Colonic mucosa (tissue), 4 donors: ENCODE data around the gene MACROD2. TPM values are rescaled to one million over a fixed set of nuclear protein-coding genes. Genes with fewer than 3 reads are reported as not detected.

Experiments used
- DNase-seq: peaks from one replicate; pipeline ENCODE4 v3.0.0-alpha.2; 2020
- H3K27ac ChIP-seq: fragments of 200-600 bp; one replicate; pipeline ENCODE4 v1.8.0; 2021
- H3K27me3 ChIP-seq: fragments of 200-600 bp; one replicate; pipeline ENCODE4 v1.8.0; 2021
- H3K36me3 ChIP-seq: fragments of 200-600 bp; one replicate; pipeline ENCODE4 v1.8.0; 2021
- H3K4me1 ChIP-seq: fragments of 200-600 bp; one replicate; pipeline ENCODE4 v1.8.0; 2021; ENCODE audit warnings: mild to moderate bottlenecking
- H3K4me3 ChIP-seq: fragments of 200-600 bp; one replicate; pipeline ENCODE4 v1.8.0; 2021
- H3K9ac ChIP-seq, 2 donors: one replicate each; pipeline ENCODE4 v1.7.0; 2013; ENCODE audit warnings: control low read depth in 2 of 2, low read depth in 2 of 2, low read length in 2 of 2
- H3K9me3 ChIP-seq: fragments of 200-600 bp; one replicate; pipeline ENCODE4 v1.8.0; 2021
- intact Hi-C: fragments of 100-400 bp; cut with DNase I; formaldehyde crosslinking; loops from one replicate; pipeline ENCODE4 v1.14.1; 2022
- total RNA-seq, 2 donors: library from RNA; stranded (reverse); fragmentation: NEBNext Ultra II Directional in 1 of 2; extraction: Animal tissue kit (Norgen Biotek cat#: 25700) in 1 of 2; gene quantifications; one replicate each; pipeline ENCODE4 v1.2.1, GENCODE V29; 2021
- TF ChIP-seq, protein P1 (sequence below): fragments of 200-600 bp; IDR thresholded peaks from one replicate; pipeline ENCODE4 v1.8.0; 2022; ENCODE audit warnings: antibody characterized with exemption, mild to moderate bottlenecking
- donor health status: healthy.
- donor health status: DM: no; HTN: no; CAD: no.
- donor health status: DM: no; HTN: no; CAD: no.

MACROD2 gene
- total RNA-seq, 2 donors from 2014 or later = 3.2 to 3.3 TPM

DNA sequence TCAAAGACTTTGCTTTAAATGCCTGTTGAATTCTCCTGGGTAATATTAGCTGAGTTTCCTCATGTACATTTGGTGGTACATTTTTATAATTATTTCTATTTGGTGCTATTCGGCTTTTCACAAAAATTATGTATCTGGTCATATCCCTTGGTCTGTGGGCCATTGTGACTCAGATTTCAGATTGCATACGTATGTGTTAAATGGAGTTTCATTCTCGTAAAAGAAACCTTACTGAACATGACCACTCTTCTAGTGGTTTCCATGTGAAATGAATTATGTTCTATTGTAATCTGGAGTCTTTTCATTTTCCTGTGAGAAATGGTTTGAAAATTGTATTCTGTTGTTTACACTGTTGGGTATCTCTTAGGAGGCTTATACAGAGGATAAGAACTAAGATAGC lies 728.3 kb downstream of the MACROD2 start:
- TF ChIP-seq, protein P1, sequence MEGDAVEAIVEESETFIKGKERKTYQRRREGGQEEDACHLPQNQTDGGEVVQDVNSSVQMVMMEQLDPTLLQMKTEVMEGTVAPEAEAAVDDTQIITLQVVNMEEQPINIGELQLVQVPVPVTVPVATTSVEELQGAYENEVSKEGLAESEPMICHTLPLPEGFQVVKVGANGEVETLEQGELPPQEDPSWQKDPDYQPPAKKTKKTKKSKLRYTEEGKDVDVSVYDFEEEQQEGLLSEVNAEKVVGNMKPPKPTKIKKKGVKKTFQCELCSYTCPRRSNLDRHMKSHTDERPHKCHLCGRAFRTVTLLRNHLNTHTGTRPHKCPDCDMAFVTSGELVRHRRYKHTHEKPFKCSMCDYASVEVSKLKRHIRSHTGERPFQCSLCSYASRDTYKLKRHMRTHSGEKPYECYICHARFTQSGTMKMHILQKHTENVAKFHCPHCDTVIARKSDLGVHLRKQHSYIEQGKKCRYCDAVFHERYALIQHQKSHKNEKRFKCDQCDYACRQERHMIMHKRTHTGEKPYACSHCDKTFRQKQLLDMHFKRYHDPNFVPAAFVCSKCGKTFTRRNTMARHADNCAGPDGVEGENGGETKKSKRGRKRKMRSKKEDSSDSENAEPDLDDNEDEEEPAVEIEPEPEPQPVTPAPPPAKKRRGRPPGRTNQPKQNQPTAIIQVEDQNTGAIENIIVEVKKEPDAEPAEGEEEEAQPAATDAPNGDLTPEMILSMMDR = no peak
- H3K27ac ChIP-seq = no peak overlapping the region
- no peak for DNase-seq
- H3K27me3 ChIP-seq = no peaks in the 10 kb centered on the region
- no peaks in the 10 kb centered on the region for H3K4me1 ChIP-seq
- H3K9me3 ChIP-seq = no peaks in the 10 kb centered on the region
- intact Hi-C loops = no loop called here
- no peak overlapping the region for H3K4me3 ChIP-seq
- no peak overlapping the region for H3K9ac ChIP-seq
- no peaks in the 10 kb centered on the region for H3K36me3 ChIP-seq

GRCh38 chr20:14724036-14724435 lies 728.7 kb downstream of the MACROD2 start:
- Histone ChIP-seq H3K9me3 (no peaks in the 10 kb centered on the region), H3K27me3 (no peaks in the 10 kb centered on the region), H3K36me3 (no peaks in the 10 kb centered on the region), H3K4me3 (no peak overlapping the region), H3K4me1 (no peaks in the 10 kb centered on the region), H3K27ac (no peak overlapping the region), H3K9ac (no peak overlapping the region)
- intact Hi-C loops = no loop called here
- no peak for DNase-seq
- TF ChIP-seq, protein P1 = no peak

- no peaks in the 10 kb centered on the region for H3K9me3 ChIP-seq
- H3K27me3 ChIP-seq = no peaks in the 10 kb centered on the region
- no peaks in the 10 kb centered on the region for H3K36me3 ChIP-seq
- intact Hi-C loops = no loop called here
- DNase-seq = no peak
- TF ChIP-seq, protein P1 = no peak
- no peak overlapping the region for H3K9ac ChIP-seq
- H3K27ac ChIP-seq = no peak overlapping the region
- no peak overlapping the region for H3K4me3 ChIP-seq
- H3K4me1 ChIP-seq = no peaks in the 10 kb centered on the region
Observed at GRCh38 chr20:14724468-14724867, 729.2 kb downstream of the MACROD2 start.

GRCh38 chr20:14726591-14726990 lies 731.3 kb downstream of the MACROD2 start:
- Histone ChIP-seq H3K27me3 (no peaks in the 10 kb centered on the region), H3K4me3 (no peak overlapping the region), H3K9ac (no peak overlapping the region), H3K36me3 (no peaks in the 10 kb centered on the region), H3K9me3 (no peaks in the 10 kb centered on the region), H3K27ac (no peak overlapping the region), H3K4me1 (no peaks in the 10 kb centered on the region)
- TF ChIP-seq, protein P1 = no peak
- intact Hi-C loops = no loop called here
- no peak for DNase-seq

DNA sequence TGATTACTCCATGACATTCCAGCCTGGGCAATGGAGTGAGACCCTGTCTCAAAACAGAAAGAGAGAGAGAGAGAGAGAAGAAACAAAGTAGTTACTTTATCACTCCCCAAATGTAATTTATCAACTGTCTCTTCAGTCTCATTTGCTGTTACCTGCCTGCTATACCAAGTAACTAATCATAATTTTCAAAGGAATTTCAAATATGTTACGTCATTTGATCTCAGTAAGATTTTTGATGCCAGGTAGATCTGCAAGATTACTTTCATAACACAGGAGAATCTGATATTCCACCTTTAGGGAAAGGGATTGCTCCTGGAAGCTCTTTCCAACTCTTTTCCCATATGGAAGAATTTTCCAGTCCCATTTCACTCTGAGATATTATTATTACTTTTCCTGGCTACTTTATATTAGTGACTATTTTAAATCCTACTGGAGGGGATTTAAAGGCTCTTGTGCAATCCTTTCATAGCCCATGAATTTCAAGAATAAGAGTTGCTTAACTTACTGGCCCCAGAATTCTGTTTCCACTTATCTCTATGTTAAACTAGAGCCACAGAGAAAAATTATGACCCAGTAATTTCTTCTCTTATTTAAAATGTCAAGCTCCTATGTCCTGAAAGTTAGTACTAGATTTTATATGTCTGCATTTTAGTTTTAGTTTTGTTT lies 732.3 kb downstream of the MACROD2 start:
- no peak overlapping the region for H3K9ac ChIP-seq
- TF ChIP-seq, protein P1 = no peak
- H3K36me3 ChIP-seq = no peaks in the 10 kb centered on the region
- H3K4me1 ChIP-seq = no peaks in the 10 kb centered on the region
- H3K27me3 ChIP-seq = no peaks in the 10 kb centered on the region
- H3K9me3 ChIP-seq = no peaks in the 10 kb centered on the region
- DNase-seq = no peak
- intact Hi-C loops = no loop called here
- no peak overlapping the region for H3K27ac ChIP-seq
- no peak overlapping the region for H3K4me3 ChIP-seq
